Measurements from ENCODE around the gene LAMA4.

Gene LAMA4

DNA sequence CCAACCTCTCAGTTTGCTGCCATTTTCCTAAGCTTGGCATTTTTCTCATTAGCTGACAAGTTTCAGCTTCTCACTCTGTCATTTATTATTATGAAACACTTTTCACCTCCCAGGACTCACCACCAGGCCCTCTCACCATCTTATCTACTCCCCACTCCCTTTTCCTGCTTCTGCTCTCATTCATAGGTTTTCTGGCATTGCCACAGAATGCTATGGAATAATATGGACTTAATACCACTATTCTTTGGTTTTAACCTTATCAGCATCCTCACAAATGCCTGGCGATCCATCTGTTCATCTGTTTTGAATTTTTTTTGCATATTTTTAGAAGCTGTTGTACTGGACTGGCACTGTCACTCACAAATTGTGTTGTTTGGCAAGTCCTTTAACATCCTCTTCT is 16.4 kb upstream of the LAMA4 start:
- DNase-seq, result no peak

DNA sequence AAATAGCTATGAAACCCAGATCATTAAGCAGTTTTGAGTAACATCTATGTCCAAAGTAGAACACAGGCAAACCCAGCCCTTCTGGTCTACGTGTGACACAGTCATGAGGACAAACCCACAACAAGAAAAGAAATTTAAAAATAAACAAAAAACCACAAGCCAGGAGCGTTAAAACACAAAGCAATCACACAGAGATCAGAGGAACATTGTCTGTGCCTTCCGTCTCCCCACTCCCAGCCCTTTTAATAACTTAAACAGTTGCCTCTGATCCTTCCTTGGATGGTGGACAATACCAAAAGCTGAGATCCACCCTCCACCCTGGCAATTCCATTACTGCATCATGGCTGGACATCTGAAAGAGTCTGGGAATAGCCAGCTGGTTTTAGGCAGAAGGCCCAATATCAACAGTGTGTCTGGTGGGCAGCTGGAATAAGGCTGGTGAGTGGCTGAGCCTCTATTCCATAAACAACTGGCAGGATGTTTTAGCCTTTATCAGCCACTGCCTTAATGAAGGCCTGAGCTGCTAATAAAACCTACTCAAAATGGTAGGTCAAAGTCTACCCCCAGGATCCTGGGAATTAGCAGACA is 15.7 kb upstream of the LAMA4 start:
- no peak for DNase-seq

DNA sequence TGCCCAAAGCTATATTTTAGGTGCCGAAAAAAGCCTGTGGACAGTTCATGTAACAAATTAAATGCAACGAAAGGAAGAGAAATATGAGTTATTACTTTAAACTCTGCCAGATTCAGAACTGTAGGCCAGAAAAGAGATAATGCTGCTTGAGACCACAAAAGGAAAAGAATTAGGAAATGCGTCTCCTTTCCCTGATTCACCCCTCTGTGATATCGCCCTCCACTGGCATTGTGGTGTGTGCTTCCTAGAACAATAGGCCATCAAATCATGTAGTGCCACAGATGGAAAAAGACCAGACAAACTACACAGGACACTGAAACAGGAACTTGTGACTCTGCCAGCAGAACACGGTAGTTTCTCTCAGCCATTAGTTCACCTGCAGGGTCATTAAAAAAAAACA is 14.7 kb upstream of the LAMA4 start:
- DNase-seq, result no peak

DNA sequence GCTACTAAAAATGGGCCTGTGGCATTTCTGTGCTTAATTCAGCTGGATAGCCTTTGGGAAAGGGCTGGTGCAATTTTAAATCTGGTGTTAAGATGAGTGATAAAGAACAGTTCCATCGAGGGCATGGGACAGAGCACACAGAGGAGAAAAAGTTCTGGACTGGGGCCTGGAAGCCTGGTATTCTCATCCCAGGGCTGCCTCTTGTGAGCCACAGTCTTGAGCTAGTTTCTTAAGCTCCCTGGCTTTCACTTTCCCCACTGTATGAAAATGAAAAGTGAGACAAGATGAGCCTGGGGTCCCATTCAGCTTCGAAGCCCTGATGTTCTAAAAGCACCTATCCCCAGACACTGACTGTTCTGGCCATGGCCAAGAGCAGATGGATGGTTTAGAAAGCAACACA is 14.3 kb upstream of the LAMA4 start:
- DNase-seq, result peak; percentile 46

DNA sequence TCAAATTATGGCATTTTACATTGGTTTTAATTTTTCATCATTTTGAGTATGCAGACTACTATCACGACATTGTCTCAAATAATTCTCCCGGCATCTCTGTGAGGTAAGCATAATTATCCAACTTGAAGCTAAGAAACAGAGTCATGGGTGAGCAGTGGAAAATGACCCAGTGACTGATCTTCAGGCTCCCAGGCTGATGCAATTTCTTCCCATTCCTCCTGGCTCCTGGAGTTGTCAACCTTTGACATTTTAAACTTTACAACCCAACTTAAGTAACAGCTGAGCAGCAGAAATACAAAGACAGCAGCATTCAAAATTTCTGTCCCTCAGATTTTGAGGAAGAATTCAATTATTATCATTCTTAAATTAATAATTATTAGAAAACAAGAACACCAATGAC is 13.7 kb upstream of the LAMA4 start:
- DNase-seq, result no peak

DNA sequence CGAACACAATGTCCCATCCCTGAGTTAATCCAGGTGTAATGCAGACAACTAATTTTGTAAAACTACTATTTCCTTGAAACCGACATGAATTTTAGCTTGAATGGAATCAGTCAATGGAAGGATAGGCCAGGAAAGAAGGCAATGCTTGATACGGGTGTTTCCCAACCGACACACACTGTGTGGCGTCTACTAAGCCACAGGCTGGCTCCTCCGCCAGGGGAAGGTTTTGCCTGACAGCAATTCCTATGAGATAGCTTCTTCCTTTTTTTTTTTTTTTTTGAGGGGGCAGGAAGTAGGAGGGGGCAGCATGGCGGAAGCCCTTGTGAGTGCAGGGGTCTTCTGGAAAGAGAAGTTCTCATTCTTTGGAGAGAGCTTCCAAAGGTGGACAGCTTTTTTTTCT is 12.0 kb upstream of the LAMA4 start:
- DNase-seq, result no peak

DNA sequence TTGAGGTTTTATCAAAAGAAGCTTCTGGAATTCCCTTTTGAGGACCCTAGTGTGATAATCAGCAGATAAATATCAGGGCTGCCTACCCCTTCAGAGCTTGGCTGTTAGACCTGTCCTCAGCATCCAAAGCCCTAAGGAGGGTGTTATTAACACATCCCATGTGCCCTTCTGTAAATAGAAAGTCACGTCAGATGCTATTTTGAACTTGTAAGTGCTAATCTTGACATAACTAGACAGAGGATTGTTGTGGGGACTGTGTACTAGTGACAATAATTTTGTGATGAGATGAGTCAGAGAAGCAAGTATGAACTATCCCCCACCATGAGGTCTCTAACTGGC is 4.9 kb upstream of the LAMA4 start:
- no peak for DNase-seq

DNA sequence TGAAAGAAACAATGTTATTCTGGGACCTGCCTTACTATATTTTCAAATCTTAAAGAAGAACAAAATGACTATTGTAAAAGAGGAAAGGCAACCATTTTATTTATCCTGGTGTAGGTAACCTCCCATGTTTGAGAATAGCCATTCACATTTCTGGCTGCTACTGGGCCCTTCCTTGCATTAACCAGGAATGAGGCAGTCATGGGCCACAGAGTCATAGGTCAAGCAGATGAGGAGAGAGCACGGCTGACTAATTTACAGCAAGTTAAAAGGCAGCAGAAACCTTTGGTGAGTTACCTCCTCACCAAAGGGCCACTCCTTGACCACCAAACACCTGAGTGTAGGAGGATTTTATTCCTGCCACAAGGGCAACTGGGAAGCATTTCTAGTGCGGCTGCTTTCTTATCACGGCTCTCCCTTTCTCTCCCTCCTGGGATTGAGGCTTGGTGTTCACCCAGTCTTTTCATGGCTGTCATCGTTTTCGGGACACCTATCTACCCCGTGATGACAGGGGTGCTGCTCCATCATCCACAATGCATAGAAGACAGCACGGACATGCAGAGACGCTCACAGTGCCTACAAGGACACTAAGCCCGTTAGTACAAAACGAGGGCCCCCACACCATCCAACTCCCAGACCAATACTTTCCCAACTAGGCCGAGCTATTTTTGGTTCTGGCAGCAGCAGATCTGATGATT is 4.4 kb upstream of the LAMA4 start:
- no peak for DNase-seq

DNA sequence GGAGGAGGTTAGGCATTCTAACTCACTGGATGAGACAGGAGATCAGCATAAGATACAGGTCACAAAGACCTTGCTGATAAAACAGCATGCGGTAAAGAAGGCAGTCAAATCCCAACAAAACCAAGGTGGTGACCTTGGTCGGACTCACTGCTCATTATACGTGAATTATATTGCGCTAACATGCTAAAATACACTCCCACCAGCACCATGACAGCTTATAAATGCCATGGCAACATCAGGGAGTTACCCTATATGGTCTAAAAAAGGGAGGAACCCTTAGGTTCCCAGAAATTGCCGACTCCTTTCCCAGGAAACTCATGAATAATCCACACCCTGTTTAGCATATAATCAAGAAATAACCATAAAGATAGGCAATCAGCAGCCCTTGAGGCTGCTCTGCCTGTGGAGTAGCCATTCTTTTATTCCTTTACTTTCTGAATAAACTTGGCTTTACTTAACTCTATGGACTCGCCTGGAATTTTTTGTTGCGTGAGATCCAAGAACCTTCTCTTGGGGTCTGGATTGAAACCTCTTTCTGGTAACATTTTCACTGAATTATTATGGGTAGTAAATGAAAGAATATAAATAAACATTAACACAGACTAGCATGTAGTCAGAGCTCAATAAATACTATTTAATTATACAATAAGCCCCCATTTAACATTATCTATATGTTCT is 3.0 kb upstream of the LAMA4 start:
- no peak for DNase-seq

DNA sequence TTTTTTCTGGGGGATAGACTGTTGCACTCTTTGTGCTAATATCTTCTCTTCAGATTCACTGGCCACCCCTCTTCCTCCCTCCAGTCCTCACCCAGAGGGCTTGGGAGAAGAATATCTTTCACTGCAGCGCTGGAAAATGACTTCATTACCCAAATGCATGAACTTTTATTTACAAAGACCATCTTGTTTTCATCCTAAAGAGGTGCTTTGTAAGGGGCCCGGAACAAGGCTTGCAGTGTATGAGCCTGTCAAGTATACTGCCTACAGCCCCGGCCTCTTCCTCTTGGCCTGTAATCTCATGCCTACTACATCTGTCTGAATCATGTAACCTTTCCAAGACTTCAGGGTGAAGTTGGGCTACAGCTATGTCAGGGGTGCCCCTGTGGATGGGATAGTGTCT is 554 bp upstream of the LAMA4 start:
- DNase-seq, result peak; percentile 59

DNA sequence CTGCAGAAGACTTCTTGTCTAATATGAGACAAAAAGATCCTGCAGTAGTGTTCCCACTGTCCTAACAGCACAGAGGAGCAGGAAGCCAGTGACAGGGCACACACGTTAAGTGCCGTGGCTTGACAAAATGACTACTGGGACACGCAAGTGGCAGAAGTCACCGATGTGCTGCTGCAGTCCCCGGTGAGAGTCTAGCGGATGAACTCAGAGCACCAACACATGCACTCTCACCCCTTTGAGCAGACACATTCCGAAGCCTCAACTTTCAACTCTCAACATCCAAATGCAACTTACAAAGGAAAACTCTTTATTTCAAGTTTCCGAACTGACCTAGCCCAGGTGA is 898 bp downstream of the LAMA4 start:
- peak; percentile 46 for DNase-seq

DNA sequence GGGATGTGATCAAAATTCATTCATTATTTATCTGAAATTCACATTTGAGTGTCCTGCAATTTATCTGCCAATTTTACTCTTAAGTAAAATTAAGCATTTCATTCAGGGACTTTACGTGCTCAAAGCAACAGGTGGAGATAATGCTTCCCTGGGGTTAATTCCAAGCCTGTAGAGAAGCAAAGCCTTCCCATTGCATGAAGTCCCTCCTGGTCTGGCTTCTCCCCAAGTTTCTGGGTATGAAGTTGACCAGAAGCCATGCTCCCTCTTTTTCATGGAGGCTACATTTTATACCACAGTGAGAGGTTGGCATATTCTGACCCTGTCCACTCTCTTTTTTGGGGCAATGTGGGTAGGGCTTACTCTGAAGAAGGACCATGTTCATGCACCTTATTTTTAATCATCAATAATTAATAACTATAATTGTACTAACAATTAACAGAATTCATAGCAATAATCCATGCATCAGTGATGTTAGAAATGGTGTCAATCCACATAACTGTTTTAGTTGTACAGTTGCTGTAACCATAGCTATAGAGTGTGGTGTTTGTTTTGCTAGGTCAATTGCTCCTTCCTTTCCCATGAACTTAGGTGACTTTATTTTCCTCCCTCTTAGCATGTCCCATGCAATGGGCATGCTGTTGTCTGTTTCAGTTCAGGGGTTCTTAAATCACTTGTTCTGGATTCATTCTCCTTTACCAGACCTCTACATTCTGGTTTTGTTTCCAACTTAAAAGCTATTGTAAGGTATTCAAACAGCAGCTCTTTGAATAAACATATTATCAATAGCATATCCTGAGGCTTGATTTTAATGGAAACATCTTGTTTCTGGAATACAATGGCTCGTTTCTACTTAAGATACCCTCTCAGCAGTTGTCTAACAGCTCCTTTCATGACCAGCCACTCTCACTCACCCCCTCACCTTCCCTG is 1.5 kb downstream of the LAMA4 start:
- DNase-seq, result peak; percentile 57

DNA sequence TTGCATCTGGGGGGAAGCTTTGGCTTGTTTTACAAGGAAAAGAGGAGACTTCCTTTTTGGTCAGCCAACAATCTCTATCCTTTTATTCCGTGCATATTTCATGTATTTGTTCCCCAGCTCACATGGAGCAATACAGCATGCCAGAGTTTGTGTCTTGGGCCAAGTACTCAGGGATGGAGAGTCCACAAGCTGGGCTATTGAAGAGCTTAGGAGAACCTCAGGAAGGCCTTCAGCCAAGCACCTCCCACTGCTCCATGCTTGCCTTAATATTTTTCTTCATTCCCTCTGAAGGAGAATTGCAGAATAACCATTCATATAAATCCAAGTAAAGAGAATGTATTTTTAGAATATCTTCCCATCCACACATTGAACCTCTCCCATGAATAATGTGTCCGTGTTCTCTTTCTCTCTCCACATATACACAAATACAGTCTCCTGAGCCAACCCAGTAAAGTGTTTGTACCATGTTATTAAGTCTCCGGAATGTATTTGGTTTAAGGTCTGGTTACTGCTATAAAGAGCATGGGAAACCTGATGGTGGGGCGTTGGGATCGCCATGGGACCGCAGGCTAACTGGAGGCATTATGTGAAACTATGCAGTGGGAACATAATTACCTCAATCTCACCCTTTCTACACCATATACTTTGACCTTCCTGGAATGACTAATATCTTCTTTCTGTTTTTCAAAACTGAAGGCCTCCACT is 3.0 kb downstream of the LAMA4 start:
- peak; percentile 83 for DNase-seq

DNA sequence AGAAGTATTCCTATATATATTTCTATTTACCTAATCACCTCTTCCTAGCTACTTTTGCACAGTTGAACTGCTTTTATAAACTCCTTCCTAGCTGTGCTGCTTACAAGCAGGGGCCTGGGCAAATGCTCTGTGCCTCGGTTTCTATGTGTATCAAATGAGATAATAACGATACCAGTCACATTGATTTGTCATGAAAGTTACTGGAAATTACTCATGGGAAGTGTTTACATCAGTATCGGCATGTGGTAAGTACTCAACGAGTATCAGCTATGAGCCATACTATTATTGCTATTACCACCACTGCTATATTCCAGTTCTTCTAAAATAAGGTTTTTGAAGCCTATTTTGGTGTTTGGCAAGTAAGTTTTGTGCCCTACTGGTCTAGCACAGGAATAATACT is 4.9 kb downstream of the LAMA4 start:
- DNase-seq, result no peak

DNA sequence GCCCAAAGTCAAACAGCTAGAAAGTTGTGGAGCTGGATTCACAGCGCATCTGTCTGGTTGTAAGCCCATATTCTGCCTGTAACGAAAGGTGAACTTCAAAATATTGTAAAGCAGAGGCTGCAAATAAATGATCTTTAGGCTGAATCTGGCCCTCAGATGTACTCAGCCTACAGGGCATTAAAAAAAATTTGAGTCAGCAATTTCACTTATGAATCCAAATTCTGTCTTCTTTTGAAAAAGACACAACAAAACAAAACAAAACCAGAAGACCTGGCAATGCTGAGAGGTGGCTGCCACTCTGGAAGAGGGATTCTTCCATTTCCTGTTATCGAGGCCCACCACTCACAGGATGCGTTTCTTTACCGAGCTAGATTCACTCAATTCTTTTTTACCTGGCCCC is 7.1 kb downstream of the LAMA4 start:
- no peak for DNase-seq

DNA sequence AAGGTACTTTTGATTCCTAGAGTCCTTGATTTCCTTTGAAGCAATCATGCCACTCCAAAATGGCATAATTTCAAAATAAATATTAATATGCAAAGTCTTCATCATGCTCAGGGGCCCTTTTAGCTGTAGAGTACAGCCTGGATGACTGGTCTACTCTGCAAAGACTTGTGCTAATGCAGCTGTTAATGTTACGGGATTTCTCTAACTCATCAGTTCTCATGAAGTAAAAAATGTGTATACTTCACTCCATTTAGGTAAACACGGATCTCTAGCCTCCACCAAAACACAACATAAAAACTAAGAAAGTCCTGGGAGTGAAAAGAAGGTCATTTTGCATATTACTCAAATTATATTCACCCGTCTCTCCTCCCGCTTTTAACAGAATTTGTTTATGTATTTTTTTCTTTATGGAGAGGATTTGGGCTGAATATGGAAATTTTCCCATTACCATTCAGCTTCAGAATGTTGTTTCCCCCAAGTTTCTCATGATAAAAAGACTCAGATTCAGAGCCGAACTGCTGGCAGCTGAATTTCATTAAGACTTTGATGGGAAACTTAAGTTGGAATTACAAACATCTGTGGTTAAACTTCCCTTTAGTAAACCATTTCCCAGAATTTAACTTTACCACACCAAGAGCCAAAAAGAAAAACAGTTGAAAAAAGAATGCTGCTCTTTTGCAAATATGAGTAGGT is 8.7 kb downstream of the LAMA4 start:
- DNase-seq, result no peak

DNA sequence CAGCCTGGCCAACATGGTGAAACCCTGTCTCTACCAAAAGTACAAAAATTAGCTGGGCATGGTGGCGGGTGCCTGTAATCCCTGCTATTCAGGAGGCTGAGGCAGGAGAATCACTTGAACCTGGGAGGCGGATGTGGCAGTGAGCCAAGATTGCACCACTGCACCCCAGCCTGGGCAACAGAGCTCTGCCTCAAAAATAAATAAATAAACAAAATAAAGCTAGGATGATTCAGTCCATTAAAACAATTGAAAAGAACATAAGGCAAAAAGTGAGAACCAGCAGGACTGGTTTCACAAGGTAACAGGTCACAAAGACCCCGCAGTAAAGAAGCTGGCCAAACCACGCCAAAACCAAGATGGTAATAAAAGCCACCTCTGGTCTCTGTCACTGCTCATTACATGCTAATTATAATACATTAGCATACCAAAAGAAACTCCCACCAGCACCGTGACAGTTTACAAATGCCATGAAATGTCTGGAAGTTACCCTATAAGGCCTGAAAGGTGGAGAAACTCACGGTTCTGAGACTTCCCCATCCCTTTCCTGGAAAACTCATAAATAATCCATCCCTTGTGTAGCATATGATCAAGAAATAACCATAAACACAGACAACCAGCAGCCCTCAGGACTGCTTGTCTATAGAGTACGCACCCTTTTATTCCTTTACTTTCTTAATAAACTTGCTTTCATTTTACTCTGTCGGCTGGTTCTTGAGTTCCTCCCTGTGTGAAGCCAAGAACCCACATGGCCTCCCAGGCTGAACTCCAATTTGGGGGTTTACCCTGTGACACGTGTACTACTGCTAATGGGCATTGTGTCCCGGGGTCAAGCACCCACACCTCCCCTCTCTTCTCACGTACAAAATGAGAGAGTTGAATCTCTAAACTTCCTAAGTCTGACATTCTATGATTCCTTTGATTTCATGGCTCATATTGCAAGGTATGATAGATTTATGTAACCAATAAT is 10.2 kb downstream of the LAMA4 start:
- DNase-seq, result no peak

DNA sequence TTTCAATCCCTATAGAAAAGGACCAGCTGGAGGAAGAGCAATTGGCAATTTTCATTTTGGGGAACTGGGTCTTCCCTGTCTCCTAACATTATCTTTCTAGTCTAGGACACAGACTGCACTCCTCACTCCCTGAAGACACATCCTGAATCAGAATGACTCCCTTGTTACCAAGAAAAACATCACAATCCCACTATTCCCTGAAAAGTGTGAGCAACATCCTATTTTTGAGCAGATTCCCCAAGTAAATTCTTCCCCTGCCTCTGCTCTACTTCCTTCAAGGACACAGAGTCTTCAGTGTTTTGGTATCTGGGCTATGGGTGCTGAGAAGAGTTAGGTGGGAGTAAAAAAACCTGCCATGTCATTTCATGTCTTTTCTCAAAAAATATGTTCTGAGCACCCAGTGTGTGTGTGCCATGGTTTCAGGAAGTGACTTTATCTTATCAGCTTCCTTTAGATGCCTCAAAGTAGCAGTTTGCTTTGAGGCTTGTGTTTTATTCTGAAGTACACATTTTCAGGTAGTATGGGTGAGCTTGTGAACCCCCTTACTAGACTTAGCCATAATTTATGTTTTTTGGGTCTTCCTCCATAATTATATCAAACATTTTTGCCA is 12.4 kb downstream of the LAMA4 start:
- no peak for DNase-seq

DNA sequence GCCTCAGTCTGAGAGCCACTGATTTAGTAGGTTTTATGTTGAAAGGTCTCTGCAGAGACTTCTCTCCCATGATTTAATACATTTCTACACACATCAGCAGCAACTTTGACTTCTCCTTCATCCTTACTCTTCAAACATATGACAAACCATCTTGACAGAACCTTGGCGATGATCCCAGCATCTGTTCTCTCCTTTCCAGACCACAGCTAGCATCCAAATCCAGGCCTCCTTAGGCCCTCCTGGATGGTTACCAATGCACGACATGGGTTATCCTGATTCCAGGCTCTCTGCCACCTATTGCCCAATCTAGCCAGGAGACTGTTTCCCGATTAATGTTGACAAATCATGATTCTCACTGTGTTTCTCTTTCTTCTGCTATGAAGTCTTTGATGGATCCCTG is 16.8 kb downstream of the LAMA4 start:
- peak; percentile 62 for DNase-seq

DNA sequence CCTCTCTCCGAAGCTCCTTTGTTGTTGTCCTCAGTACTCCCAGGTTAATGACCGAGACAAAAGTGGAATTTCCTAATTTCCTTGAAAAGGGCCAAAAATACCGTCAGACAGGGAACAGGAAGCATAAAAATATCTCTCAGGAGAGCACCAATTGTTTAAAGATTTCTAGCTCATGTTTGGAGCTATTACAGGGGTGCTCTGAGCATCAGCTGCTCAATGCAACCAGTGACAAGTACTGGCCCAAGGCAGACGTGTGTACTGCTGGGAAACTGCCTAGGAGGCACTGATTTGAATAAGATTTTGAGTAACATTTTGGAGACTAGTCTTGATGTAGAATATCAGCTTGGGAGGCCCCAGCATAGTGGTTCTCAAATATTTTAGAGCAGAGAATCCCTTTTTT is 17.3 kb downstream of the LAMA4 start:
- no peak for DNase-seq

DNA sequence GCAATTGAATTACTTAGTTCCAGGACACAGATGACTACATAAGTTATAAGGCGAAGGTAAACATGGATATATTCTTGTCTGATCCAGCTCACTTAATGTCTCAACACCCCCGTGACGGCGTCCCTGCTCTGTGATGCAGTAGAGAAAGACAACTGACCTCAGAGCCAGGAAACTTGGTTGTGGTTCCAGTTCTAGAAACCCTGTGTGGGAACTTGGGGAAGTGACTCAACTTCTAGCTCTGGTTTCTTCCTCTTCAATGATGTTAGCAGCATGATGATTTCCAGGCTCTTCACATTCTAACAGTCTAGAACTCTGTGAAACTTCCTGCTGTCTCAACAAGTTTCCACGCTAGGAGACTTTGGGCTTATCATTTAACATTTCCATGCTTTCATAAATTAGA is 18.4 kb downstream of the LAMA4 start:
- DNase-seq, result no peak

Data from left hindlimb (tissue), 1 donor.